Astrocyte (in vitro differentiated cells and primary cell): ENCODE measurements around the gene NSD1. TPM values are rescaled to one million over a fixed set of nuclear protein-coding genes. Genes with fewer than 3 reads are reported as not detected.

Experiments
- DNase-seq: peaks from one replicate; pipeline ENCODE4 v3.0.0-alpha.2; 2010; ENCODE audit warnings: low read depth
- FAIRE-seq: peaks from 2 replicates; lab custom pipeline; 2011; peaks lifted over from hg19 to GRCh38; lab: Jason Lieb, UNC
- H2AFZ ChIP-seq: 2 replicates; pipeline ENCODE4 v1.6.0; 2012; ENCODE audit warnings: low read depth, low read length, inconsistent platforms
- H3K27ac ChIP-seq: 2 replicates; pipeline ENCODE4 v1.5.1; 2011; ENCODE audit warnings: low read depth, low read length, inconsistent platforms
- H3K27me3 ChIP-seq: 2 replicates; pipeline ENCODE4 v1.6.0; 2011; ENCODE audit warnings: low read length, inconsistent platforms; ENCODE audit not compliant: insufficient read depth
- H3K36me3 ChIP-seq: 2 replicates; pipeline ENCODE4 v1.5.1; 2011; ENCODE audit warnings: low read length, inconsistent platforms; ENCODE audit not compliant: insufficient read depth
- H3K4me1 ChIP-seq: 2 replicates; pipeline ENCODE4 v1.5.1; 2011; ENCODE audit warnings: low read length, inconsistent platforms; ENCODE audit not compliant: insufficient read depth
- H3K4me2 ChIP-seq: 2 replicates; pipeline ENCODE4 v1.6.0; 2012; ENCODE audit warnings: low read length, inconsistent platforms
- H3K4me3 ChIP-seq: 2 replicates; pipeline ENCODE4 v1.5.1; 2011; ENCODE audit warnings: low read depth, mild to moderate bottlenecking, low read length, inconsistent platforms; ENCODE audit not compliant: insufficient read depth
- H3K79me2 ChIP-seq: 2 replicates; pipeline ENCODE4 v1.6.0; 2012; ENCODE audit warnings: mild to moderate bottlenecking, low read length, inconsistent platforms; ENCODE audit not compliant: insufficient read depth
- H3K9ac ChIP-seq: 2 replicates; pipeline ENCODE4 v1.6.0; 2012; ENCODE audit warnings: mild to moderate bottlenecking, low read length, inconsistent platforms
- H3K9me3 ChIP-seq: 2 replicates; pipeline ENCODE4 v1.5.1; 2012; ENCODE audit warnings: low read depth, mild to moderate bottlenecking, low read length, inconsistent platforms; ENCODE audit not compliant: insufficient read depth
- H4K20me1 ChIP-seq: 2 replicates; pipeline ENCODE4 v1.6.0; 2012; ENCODE audit warnings: low read length, inconsistent platforms; ENCODE audit not compliant: insufficient read depth
- H3K27ac Mint-ChIP-seq: one replicate; pipeline ENCODE4 v1.8.0; 2021; ENCODE audit warnings: mild to moderate bottlenecking, mixed read lengths; ENCODE audit not compliant: unreplicated experiment
- H3K27me3 Mint-ChIP-seq: one replicate; pipeline ENCODE4 v1.8.0; 2021; ENCODE audit warnings: low read depth, mixed read lengths; ENCODE audit not compliant: unreplicated experiment
- H3K36me3 Mint-ChIP-seq: one replicate; pipeline ENCODE4 v1.8.0; 2021; ENCODE audit warnings: low read depth, mixed read lengths; ENCODE audit not compliant: unreplicated experiment
- H3K4me1 Mint-ChIP-seq: one replicate; pipeline ENCODE4 v1.8.0; 2021; ENCODE audit warnings: low read depth, mixed read lengths; ENCODE audit not compliant: unreplicated experiment
- H3K4me3 Mint-ChIP-seq: one replicate; pipeline ENCODE4 v1.8.0; 2021; ENCODE audit warnings: mild to moderate bottlenecking, moderate library complexity, mixed read lengths; ENCODE audit not compliant: unreplicated experiment
- H3K9me3 Mint-ChIP-seq: one replicate; pipeline ENCODE4 v1.8.0; 2021; ENCODE audit warnings: mild to moderate bottlenecking, mixed read lengths; ENCODE audit not compliant: unreplicated experiment
- CTCF ChIP-seq: IDR thresholded peaks from 2 replicates; pipeline ENCODE4 v1.5.1; 2011; ENCODE audit warnings: low read depth, mild to moderate bottlenecking, inconsistent platforms, low read length, moderate library complexity; ENCODE audit not compliant: insufficient read depth
- EZH2 ChIP-seq: IDR thresholded peaks from 2 replicates; pipeline ENCODE4 v1.6.1; 2012; ENCODE audit warnings: mild to moderate bottlenecking, low read length, inconsistent platforms; ENCODE audit not compliant: insufficient read depth
- total RNA-seq: library from RNA; stranded (reverse); gene quantifications from 2 replicates; pipeline ENCODE4 v1.2.1, GENCODE V29; 2021

NSD1 gene
- total RNA-seq, 1 donor from 2014 or later, result 71.9 TPM

DNA sequence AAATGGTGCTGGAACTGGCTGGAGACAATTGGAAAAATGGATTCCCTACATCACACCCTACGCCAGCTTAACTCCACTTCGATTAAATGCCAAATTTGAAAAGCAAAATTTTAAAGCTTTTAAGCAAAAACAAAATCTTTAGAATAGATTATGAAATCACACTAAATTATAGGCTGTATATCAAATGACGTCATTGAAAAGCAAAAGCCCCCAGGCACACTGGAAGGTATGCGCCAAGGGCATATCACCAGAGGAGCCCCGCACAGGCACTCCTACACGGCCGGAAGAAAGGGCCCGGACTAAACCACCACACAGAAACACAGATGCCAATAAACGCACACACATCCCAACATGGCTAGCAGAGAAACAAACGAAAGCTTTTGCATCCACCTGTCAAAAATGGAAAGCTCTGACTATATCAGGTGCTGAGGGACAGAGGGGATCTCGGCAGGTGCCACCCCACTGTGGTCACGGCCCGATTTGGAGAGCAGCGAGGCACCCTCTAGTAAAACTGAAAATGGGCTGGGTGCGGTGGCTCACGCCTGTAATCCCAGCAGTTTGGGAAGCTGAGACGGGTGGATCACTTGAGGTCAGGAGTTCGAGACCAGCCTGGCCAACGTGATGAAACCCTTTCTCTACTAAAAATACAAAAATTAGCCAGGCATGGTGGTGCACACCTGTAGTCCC is 195.1 kb downstream of the NSD1 start:
- Mint-ChIP-seq H3K27me3 (no peaks in the 10 kb centered on the region), H3K4me3 (no peak overlapping the region), H3K27ac (no peak overlapping the region), H3K4me1 (peaks cover 14% of the 10 kb centered on the region), H3K36me3 (peaks cover 16% of the 10 kb centered on the region), H3K9me3 (no peaks in the 10 kb centered on the region)
- H3K27ac ChIP-seq, result no peak overlapping the region
- no peaks in the 10 kb centered on the region for H3K27me3 ChIP-seq
- no peak for FAIRE-seq
- no peaks in the 10 kb centered on the region for H3K9me3 ChIP-seq
- TF ChIP-seq CTCF, result no peak
- no peak for TF ChIP-seq EZH2
- no peak for DNase-seq
- H3K4me3 ChIP-seq, result no peak overlapping the region
- peaks cover 21% of the 10 kb centered on the region for H3K4me1 ChIP-seq
- H3K4me2 ChIP-seq, result peak overlapping the region; percentile 79
- peaks cover 6% of the 10 kb centered on the region for H3K36me3 ChIP-seq
- H4K20me1 ChIP-seq, result peaks cover 43% of the 10 kb centered on the region
- H3K79me2 ChIP-seq, result peaks cover 7% of the 10 kb centered on the region
- H2AFZ ChIP-seq, result no peak overlapping the region
- H3K9ac ChIP-seq, result peak overlapping the region; percentile 27

DNA sequence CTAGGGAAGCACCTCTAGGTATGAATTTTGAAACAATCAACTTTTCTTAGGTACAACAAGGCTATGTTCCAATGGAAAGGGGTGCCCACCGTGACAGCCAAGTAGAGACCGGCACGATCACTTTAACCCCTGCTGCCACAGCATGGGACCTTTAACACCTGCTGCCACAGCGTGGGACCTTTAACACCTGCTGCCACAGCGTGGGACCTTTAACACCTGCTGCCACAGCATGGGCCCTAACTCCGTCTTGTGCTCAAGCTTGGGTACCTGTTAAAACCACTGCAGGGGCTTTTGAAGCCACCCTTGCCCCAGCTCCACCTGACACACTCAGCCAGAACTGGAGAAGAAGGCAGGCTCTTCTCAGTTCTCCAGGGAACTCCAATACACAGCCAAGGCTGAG is 196.3 kb downstream of the NSD1 start:
- H3K27me3 Mint-ChIP-seq, result no peaks in the 10 kb centered on the region
- no peak for DNase-seq
- Histone ChIP-seq H3K9ac (no peak overlapping the region), H3K9me3 (no peaks in the 10 kb centered on the region), H3K4me2 (no peak overlapping the region), H3K79me2 (peaks cover 7% of the 10 kb centered on the region), H3K36me3 (peaks cover 11% of the 10 kb centered on the region), H2AFZ (no peak overlapping the region), H3K4me3 (no peak overlapping the region), H3K27ac (no peak overlapping the region), H3K27me3 (no peaks in the 10 kb centered on the region), H4K20me1 (peaks cover 47% of the 10 kb centered on the region), H3K4me1 (peaks cover 21% of the 10 kb centered on the region)
- no peaks in the 10 kb centered on the region for H3K9me3 Mint-ChIP-seq
- no peak overlapping the region for H3K27ac Mint-ChIP-seq
- no peak overlapping the region for H3K4me3 Mint-ChIP-seq
- no peak for TF ChIP-seq CTCF
- TF ChIP-seq EZH2, result no peak
- H3K36me3 Mint-ChIP-seq, result peaks cover 19% of the 10 kb centered on the region
- H3K4me1 Mint-ChIP-seq, result peaks cover 14% of the 10 kb centered on the region
- no peak for FAIRE-seq
